Measurements from ENCODE around the gene UNC5C. TPM values are rescaled to one million over a fixed set of nuclear protein-coding genes. Genes with fewer than 3 reads are reported as not detected.

The UNC5C gene
- total RNA-seq, 4 donors from 2014 or later, result 0.44 to 0.68 (median 0.61) TPM

DNA sequence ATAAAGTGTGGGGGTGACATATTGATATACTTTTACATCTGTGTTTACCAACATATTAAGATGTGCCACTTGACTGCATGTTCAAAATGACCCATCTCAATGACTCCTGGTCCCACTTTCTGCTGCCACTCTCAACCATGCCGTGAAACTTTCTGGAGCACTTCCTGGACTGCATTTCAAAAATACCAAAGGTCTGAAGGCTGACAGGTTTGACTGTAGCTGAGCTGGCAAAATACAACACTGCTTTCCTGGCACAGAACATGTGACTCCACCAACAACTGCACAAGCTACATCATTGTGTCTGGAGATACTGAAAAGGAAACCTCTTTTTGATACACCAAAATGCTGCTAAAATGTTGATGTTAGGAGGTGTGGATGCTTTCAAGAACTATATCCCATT, 184.8 kb downstream of the UNC5C start:
- TF ChIP-seq, protein P1, sequence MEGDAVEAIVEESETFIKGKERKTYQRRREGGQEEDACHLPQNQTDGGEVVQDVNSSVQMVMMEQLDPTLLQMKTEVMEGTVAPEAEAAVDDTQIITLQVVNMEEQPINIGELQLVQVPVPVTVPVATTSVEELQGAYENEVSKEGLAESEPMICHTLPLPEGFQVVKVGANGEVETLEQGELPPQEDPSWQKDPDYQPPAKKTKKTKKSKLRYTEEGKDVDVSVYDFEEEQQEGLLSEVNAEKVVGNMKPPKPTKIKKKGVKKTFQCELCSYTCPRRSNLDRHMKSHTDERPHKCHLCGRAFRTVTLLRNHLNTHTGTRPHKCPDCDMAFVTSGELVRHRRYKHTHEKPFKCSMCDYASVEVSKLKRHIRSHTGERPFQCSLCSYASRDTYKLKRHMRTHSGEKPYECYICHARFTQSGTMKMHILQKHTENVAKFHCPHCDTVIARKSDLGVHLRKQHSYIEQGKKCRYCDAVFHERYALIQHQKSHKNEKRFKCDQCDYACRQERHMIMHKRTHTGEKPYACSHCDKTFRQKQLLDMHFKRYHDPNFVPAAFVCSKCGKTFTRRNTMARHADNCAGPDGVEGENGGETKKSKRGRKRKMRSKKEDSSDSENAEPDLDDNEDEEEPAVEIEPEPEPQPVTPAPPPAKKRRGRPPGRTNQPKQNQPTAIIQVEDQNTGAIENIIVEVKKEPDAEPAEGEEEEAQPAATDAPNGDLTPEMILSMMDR (IDR thresholded peaks at IDR 0.05; ENCODE audit: low read depth), result no peak

DNA sequence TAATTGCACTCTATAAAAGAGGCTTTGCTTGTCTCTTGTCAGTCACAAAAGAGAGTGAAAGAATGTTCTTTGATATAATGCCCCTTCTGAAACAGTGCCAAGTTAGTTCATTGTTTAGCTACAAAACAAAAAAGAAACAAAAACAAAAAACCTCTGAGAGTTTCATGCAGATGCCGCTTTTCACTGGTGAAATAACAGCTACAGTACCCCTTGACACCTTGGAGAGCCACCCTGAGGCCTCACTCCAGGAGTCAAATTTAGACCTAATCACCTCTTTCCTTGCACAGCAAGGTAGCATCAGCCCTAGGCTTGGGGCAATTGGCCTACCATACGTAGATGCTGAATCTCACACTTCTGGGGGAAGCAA, 185.2 kb downstream of the UNC5C start:
- TF ChIP-seq, protein P1 (IDR thresholded peaks at IDR 0.05; ENCODE audit: low read depth), result no peak

DNA sequence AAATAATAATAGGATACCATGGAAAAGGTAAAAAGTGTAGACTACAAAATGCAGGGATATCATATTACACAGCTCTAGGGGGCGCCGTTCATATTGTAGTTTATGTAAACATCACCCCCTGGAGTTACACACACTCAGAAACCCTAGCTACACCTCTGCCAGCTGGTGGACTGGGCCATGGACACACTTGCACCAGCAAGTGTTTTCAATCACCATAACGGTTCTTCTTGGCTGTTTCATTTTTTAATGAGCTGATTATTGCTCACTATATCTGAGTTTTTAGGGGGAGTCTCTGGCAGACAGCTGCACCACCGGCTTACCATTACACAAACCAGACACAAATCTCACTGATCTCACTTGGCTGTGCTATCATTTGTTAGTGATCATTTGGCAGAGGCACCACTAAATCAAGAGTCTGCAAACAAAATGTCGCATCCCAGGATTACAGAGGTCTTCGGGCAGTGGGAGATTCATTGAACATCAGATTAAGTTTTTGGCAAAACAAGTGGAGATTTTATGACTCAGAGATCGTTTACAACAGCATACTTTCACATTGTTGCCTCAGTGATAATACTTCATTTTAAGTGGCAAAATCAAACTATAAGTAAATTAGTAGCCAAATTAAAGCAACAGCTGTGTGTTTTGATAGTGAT, 185.7 kb downstream of the UNC5C start:
- TF ChIP-seq, protein P1 (IDR thresholded peaks at IDR 0.05; ENCODE audit: low read depth), result no peak

DNA sequence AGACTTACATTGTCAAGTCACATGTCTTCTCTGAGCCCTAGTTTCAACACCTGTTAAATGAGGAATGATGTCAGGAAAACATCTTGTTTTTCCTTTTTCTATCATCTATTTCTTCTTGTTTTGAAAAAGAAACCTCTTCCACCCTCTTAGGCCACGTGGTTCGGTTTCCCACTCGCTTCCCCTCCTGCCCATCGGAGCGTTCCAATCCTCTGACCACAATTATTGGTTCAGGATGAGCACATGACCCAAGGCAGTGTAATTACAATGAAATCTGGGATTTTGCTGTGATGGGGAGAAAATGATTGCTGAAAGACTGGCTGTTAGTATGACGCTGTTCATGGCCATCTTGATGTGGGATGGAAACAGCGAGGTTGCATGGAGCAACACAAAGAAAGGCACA, 186.7 kb downstream of the UNC5C start:
- TF ChIP-seq, protein P1 (IDR thresholded peaks at IDR 0.05; ENCODE audit: low read depth), result no peak

DNA sequence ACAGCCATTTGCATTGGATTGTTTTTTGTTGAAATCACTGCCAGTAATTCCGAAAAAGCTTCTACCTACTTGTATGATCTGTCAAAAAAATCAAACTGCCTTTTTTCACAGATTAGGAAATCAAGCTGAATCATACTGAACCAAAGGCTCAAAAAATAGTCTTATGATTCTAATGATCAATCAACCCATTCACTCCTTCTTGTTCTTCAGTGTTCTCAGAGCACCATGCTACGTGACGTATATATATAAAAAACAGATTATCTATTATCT, 187.1 kb downstream of the UNC5C start:
- TF ChIP-seq, protein P1 (IDR thresholded peaks at IDR 0.05; ENCODE audit: low read depth), result no peak

DNA sequence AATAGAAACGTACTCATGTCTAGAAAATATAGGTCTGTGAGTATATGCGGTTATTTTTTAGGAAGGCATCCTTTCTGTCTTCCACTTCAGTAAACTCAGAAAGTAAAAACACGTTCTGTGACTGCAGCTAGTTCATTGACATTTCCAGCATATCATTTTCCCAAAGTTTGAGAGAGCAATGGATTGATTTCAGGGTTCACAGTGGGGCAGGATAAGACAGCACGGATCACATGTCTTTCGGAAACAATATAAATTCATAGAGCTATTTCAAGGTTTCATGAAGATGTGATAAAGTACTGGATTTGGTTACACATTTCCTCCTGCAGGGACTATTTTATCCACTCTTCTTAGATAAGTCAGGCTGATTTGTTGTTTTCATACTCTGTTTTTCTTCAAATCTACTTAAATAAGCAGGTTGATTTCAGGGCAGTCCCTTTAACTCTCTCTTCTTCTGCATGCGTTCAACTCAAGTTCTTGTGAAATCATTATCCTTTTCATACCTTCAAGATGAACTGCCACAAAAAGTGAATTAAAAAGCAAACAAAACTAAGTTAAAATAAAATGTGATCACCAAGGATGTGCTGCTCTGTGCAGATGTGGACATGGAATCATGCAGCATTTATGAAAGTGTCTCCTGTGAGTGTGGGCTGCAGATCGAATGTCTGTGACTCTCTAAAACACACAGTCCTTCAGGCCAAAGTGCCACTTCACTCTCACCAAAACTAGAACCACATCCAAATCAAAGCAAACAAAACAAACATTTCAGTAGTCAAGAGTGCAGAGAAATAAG, 187.7 kb downstream of the UNC5C start:
- TF ChIP-seq, protein P1 (IDR thresholded peaks at IDR 0.05; ENCODE audit: low read depth), result no peak

DNA sequence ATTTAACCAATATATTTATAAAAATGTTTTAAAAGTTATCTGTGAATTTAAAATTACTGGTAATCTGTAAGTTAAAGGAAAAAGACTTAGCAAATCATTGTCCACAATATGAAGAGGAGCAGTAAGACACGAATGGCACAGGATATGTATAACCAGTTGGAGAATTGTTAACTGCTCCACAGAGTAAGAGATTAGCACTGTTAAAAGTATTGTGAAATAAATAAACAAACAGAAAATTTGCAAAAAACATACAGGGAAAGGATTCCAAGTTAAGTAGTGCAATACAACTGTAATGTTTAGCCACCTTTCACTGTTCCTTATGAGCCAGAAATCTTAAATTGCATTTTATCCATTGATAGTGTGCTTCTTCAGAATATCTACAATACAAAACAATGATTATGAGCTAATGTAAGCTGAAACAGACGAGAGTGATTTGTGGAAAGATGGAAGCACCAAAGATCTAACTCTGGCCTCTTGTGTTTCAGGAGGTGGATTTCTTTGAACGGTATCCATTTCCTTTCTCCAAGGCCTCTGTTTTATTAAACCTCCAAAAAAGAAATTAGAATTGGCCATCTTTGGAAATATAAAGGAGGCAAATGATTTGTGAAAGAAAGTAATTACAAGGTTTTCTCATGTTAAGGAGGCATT, 188.4 kb downstream of the UNC5C start:
- TF ChIP-seq, protein P1 (IDR thresholded peaks at IDR 0.05; ENCODE audit: low read depth), result no peak
